GM12878 (cell line): Measurements from ENCODE around the gene RTF2.

Source experiments
- CBX3 ChIP-seq: fragments of 200-600 bp; sonication (generic); IDR thresholded peaks from 2 replicates; pipeline ENCODE4 v1.6.1; 2016; ENCODE audit warnings: low read depth, borderline replicate concordance
- CREB1 ChIP-seq: IDR thresholded peaks from 2 replicates; pipeline ENCODE4 v1.6.1; 2012; ENCODE audit warnings: low read depth, mild to moderate bottlenecking, inconsistent platforms
- DPF2 ChIP-seq: fragments of 450-650 bp; IDR thresholded peaks from 2 replicates; pipeline ENCODE4 v1.6.1; 2017; ENCODE audit warnings: mild to moderate bottlenecking
- EZH2 ChIP-seq: IDR thresholded peaks from 2 replicates; pipeline ENCODE4 v1.6.1; 2012; ENCODE audit warnings: low read depth, mild to moderate bottlenecking, control low read depth, inconsistent platforms, low read length, borderline replicate concordance; ENCODE audit not compliant: control insufficient read depth
- GABPA ChIP-seq: IDR thresholded peaks from 2 replicates; pipeline ENCODE4 v1.6.1; 2014; ENCODE audit warnings: antibody characterized with exemption, low read depth, mild to moderate bottlenecking, inconsistent platforms
- KDM1A ChIP-seq: fragments of 200-600 bp; sonication (generic); IDR thresholded peaks from 2 replicates; pipeline ENCODE4 v1.6.1; 2016; ENCODE audit warnings: borderline replicate concordance
- MXI1 ChIP-seq: fragments of 150-350 bp; IDR thresholded peaks from 2 replicates; pipeline ENCODE4 v1.6.1; 2011; ENCODE audit warnings: low read depth, mild to moderate bottlenecking, inconsistent platforms, low read length, improper control_type of control experiment
- SREBF2 ChIP-seq: IDR thresholded peaks from 2 replicates; pipeline ENCODE4 v1.6.1; 2012; ENCODE audit warnings: mild to moderate bottlenecking, low read length
- YY1 ChIP-seq: IDR thresholded peaks from 2 replicates; pipeline ENCODE4 v1.6.1; 2011; ENCODE audit warnings: low read depth, mild to moderate bottlenecking, low read length
- ZNF217 ChIP-seq: fragments of 450-650 bp; IDR thresholded peaks from 2 replicates; pipeline ENCODE4 v1.6.1; 2017; ENCODE audit warnings: antibody characterized with exemption, mild to moderate bottlenecking
- TF ChIP-seq, protein P1 (sequence below), 3 experiments: IDR thresholded peaks in 2 of 3; conservative IDR thresholded peaks in 1 of 3; 2 replicates each; pipeline ENCODE4 v1.5.1; 2011; ENCODE audit warnings: low read depth in 3 of 3, low read length in 3 of 3, mild to moderate bottlenecking in 3 of 3, control low read depth in 2 of 3, moderate library complexity in 2 of 3, inconsistent platforms in 1 of 3, mixed read lengths in 1 of 3; ENCODE audit not compliant: control insufficient read depth in 2 of 3, insufficient read depth in 1 of 3; ENCODE audit errors: extremely low read depth in 1 of 3

DNA sequence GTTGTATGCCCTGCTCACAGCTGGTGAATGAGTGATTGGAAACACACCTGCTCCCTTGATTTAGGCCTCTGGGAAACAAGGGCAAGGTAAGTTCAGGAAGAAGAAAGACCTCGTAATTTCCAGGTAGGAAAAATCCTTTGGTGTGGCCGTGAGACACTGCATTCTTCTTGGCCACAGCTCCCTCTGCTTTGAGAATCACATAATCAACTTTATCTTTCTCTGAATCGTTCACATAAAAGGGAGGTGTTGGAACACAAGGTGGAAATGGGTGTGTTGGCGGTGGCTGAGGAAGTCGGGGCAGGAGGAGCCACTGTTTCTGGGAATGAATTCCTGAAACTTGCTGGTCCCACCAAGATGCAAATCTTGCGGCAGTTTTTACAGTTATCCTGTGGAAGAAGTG is 90.5 kb downstream of the RTF2 start:
- TF ChIP-seq DPF2: no peak
- TF ChIP-seq GABPA: no peak
- TF ChIP-seq EZH2: no peak
- TF ChIP-seq CBX3: no peak
- no peak for TF ChIP-seq CREB1
- TF ChIP-seq, protein P1, sequence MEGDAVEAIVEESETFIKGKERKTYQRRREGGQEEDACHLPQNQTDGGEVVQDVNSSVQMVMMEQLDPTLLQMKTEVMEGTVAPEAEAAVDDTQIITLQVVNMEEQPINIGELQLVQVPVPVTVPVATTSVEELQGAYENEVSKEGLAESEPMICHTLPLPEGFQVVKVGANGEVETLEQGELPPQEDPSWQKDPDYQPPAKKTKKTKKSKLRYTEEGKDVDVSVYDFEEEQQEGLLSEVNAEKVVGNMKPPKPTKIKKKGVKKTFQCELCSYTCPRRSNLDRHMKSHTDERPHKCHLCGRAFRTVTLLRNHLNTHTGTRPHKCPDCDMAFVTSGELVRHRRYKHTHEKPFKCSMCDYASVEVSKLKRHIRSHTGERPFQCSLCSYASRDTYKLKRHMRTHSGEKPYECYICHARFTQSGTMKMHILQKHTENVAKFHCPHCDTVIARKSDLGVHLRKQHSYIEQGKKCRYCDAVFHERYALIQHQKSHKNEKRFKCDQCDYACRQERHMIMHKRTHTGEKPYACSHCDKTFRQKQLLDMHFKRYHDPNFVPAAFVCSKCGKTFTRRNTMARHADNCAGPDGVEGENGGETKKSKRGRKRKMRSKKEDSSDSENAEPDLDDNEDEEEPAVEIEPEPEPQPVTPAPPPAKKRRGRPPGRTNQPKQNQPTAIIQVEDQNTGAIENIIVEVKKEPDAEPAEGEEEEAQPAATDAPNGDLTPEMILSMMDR (IDR thresholded peaks at IDR 0.05 in 2 of 3, conservative IDR thresholded peaks at IDR 0.05 in 1 of 3; ENCODE audit: control insufficient read depth in 2 of 3, extremely low read depth in 1 of 3, insufficient read depth in 1 of 3, low read depth in 3 of 3, low read length in 3 of 3): no peak
- no peak for TF ChIP-seq ZNF217
- TF ChIP-seq MXI1: no peak
- no peak for TF ChIP-seq YY1
- no peak for TF ChIP-seq KDM1A
- no peak for TF ChIP-seq SREBF2
